Neuronal stem cell (in vitro differentiated cells): ENCODE measurements around the gene KCNK2.

ENCODE experiments used
- DNase-seq: peaks from one replicate; pipeline ENCODE4 v3.0.0-alpha.2; 2013; ENCODE audit warnings: low spot score
- H2AFZ ChIP-seq: one replicate; pipeline ENCODE4 v1.6.1; 2013; ENCODE audit warnings: mild to moderate bottlenecking, low read length, inconsistent platforms
- H2AK5ac ChIP-seq: 2 replicates; pipeline ENCODE4 v1.6.1; 2013; ENCODE audit warnings: low read depth, mild to moderate bottlenecking, inconsistent platforms, low read length, moderate library complexity, mixed read lengths
- H2BK120ac ChIP-seq: 2 replicates; pipeline ENCODE4 v1.6.1; 2013; ENCODE audit warnings: low read depth, mild to moderate bottlenecking, inconsistent platforms, low read length, moderate library complexity, mixed read lengths
- H2BK12ac ChIP-seq: one replicate; pipeline ENCODE4 v1.6.1; 2013; ENCODE audit warnings: low read length, inconsistent platforms
- H2BK15ac ChIP-seq: 2 replicates; pipeline ENCODE4 v1.6.1; 2013; ENCODE audit warnings: mild to moderate bottlenecking, low read length, inconsistent platforms, mixed read lengths
- H2BK5ac ChIP-seq: one replicate; pipeline ENCODE4 v1.6.1; 2013; ENCODE audit warnings: inconsistent platforms, mild to moderate bottlenecking, low read length, moderate library complexity
- H3K14ac ChIP-seq: one replicate; pipeline ENCODE4 v1.6.1; 2013; ENCODE audit warnings: low read length, inconsistent platforms
- H3K18ac ChIP-seq: 2 replicates; pipeline ENCODE4 v1.6.1; 2013; ENCODE audit warnings: low read length, inconsistent platforms
- H3K23ac ChIP-seq: 2 replicates; pipeline ENCODE4 v1.6.1; 2013; ENCODE audit warnings: low read depth, mild to moderate bottlenecking, mixed read lengths, low read length, inconsistent platforms; ENCODE audit not compliant: poor library complexity
- H3K27ac ChIP-seq: replicated peaks from 3 replicates; pipeline ENCODE4 v1.5.1; 2013; ENCODE audit warnings: low read length, inconsistent platforms
- H3K27me3 ChIP-seq, 3 experiments: 2 replicates each; pipeline ENCODE4 v1.6.1; 2013; ENCODE audit warnings: low read length in 3 of 3, mild to moderate bottlenecking in 2 of 3, inconsistent platforms in 1 of 3, low read depth in 1 of 3, mixed read lengths in 1 of 3, moderate library complexity in 1 of 3; ENCODE audit not compliant: control insufficient read depth in 3 of 3, insufficient read depth in 3 of 3
- H3K36me3 ChIP-seq, 2 donors: replicated peaks in 1 of 2; 2 replicates each; pipeline ENCODE4 v1.6.1; 2013; ENCODE audit warnings: low read length in 2 of 2; ENCODE audit not compliant: control insufficient read depth in 2 of 2, insufficient read depth in 2 of 2
- H3K4ac ChIP-seq: 2 replicates; pipeline ENCODE4 v1.6.1; 2013; ENCODE audit warnings: inconsistent platforms, mild to moderate bottlenecking, low read length, moderate library complexity
- H3K4me1 ChIP-seq, 2 donors: 1 replicate in 1 of 2; 2 replicates in 1 of 2; pipeline ENCODE4 v1.6.1; 2013; ENCODE audit warnings: low read length in 2 of 2, low read depth in 1 of 2; ENCODE audit not compliant: control insufficient read depth in 2 of 2, insufficient read depth in 1 of 2
- H3K4me2 ChIP-seq: one replicate; pipeline ENCODE4 v1.6.1; 2013; ENCODE audit warnings: mild to moderate bottlenecking, low read length, inconsistent platforms; ENCODE audit not compliant: insufficient read depth, poor library complexity, severe bottlenecking
- H3K4me3 ChIP-seq, 2 donors: 2 replicates each; pipeline ENCODE4 v1.5.1; 2013; ENCODE audit warnings: low read length in 2 of 2, mild to moderate bottlenecking in 2 of 2, inconsistent platforms in 1 of 2, moderate library complexity in 1 of 2
- H3K79me1 ChIP-seq: one replicate; pipeline ENCODE4 v1.6.1; 2013; ENCODE audit warnings: low read depth, mild to moderate bottlenecking, inconsistent platforms, low read length, moderate library complexity
- H3K9ac ChIP-seq: one replicate; pipeline ENCODE4 v1.6.1; 2013; ENCODE audit warnings: mild to moderate bottlenecking, low read depth, low read length, inconsistent platforms; ENCODE audit not compliant: poor library complexity
- H3K9me3 ChIP-seq, 2 donors: replicated peaks in 1 of 2; 2 replicates each; pipeline versions ENCODE3 to v1.6.1; 2013; ENCODE audit warnings: low read length in 2 of 2, mild to moderate bottlenecking in 2 of 2, inconsistent platforms in 1 of 2, low read depth in 1 of 2, mixed read lengths in 1 of 2, moderate library complexity in 1 of 2; ENCODE audit not compliant: control insufficient read depth in 2 of 2, insufficient read depth in 1 of 2
- H4K8ac ChIP-seq: one replicate; pipeline ENCODE4 v1.6.1; 2013; ENCODE audit warnings: low read depth, mild to moderate bottlenecking, inconsistent platforms, low read length, moderate library complexity
- H4K91ac ChIP-seq: one replicate; pipeline ENCODE4 v1.6.1; 2013; ENCODE audit warnings: low read length, low read depth, mild to moderate bottlenecking, inconsistent platforms; ENCODE audit not compliant: poor library complexity
- WGBS, 2 donors: extraction: QIAGEN DNeasy Blood & Tissue Kit; methylation state at CpG; one replicate each; pipeline ENCODE4 v1.1.7; 2013; ENCODE audit warnings: missing lambda C conversion rate in 2 of 2, mixed read lengths in 1 of 2; ENCODE audit not compliant: insufficient read length in 2 of 2, insufficient replicate concordance in 1 of 2; ENCODE audit errors: extremely low coverage in 2 of 2; 5-methylcytosine and 5-hydroxymethylcytosine counted together

KCNK2 gene

DNA sequence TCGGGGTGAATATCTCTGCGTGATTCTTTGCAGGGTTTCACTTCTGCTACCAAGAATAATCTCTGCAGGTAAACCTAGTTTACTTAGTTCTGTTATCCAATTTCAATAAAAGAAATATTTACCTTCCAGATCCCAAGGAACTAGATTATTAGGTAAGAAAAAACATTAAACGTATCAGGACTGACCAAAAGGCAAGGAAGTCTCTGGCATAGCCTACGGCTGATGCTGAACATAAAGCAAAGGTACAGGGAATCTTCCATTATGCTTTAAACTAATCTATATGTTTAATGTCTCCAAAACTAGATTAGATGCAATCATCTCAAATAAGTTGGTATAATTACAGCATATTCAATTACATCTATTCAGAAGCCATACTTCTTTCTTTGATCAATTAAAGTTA, 168.9 kb downstream of the KCNK2 start:
- no peak overlapping the region for H3K4ac ChIP-seq
- H3K4me2 ChIP-seq: no peak overlapping the region
- H3K4me3 ChIP-seq: no peak overlapping the region
- H3K14ac ChIP-seq: no peak overlapping the region
- no peaks in the 10 kb centered on the region for H3K79me1 ChIP-seq
- no peak overlapping the region for H3K27ac ChIP-seq
- H3K27me3 ChIP-seq: no peaks in the 10 kb centered on the region
- H2AFZ ChIP-seq: no peak overlapping the region
- H3K9me3 ChIP-seq: no peaks in the 10 kb centered on the region
- no peaks in the 10 kb centered on the region for H3K36me3 ChIP-seq
- DNase-seq: no peak
- no peak overlapping the region for H2BK12ac ChIP-seq
- H2BK120ac ChIP-seq: no peak overlapping the region
- H2BK15ac ChIP-seq: no peak overlapping the region
- no peaks in the 10 kb centered on the region for H3K4me1 ChIP-seq
- no peak overlapping the region for H3K18ac ChIP-seq
- H4K91ac ChIP-seq: no peak overlapping the region
- no peak overlapping the region for H2BK5ac ChIP-seq
- H3K23ac ChIP-seq: no peak overlapping the region
- no peak overlapping the region for H4K8ac ChIP-seq
- no peak overlapping the region for H2AK5ac ChIP-seq
- no peak overlapping the region for H3K9ac ChIP-seq
- WGBS, 2 donors: no CpG with 5 or more reads among the region's 4 CpGs

DNA sequence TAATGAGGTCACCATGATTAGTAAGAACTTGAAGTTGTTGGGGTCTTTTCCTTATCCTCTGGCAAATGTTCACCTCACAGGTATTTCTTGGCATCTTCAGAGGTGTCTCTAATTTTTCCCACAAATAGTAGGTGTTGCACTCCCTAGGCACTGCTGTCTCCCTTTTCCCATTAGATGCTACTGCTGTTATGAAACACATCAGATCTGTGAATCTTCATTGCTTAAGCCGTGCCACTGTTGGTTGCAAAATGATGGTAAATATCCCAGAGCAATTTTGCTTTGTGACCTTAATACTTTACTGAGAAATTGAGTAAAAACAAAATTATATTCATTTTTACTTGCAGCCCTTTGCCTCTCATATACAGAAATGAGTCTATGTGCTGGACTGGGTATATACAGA, 169.6 kb downstream of the KCNK2 start:
- Histone ChIP-seq H3K27me3 (no peaks in the 10 kb centered on the region), H3K4ac (no peak overlapping the region), H2AK5ac (no peak overlapping the region), H3K27ac (no peak overlapping the region), H2BK12ac (no peak overlapping the region), H3K9me3 (no peaks in the 10 kb centered on the region), H2BK15ac (no peak overlapping the region), H4K8ac (no peak overlapping the region), H3K23ac (no peak overlapping the region), H3K79me1 (no peaks in the 10 kb centered on the region), H2AFZ (no peak overlapping the region), H3K14ac (no peak overlapping the region), H3K4me3 (no peak overlapping the region), H2BK5ac (no peak overlapping the region), H2BK120ac (no peak overlapping the region), H3K4me2 (no peak overlapping the region), H3K18ac (no peak overlapping the region), H3K4me1 (no peaks in the 10 kb centered on the region), H4K91ac (no peak overlapping the region), H3K36me3 (no peaks in the 10 kb centered on the region), H3K9ac (no peak overlapping the region)
- DNase-seq: no peak
- WGBS, 2 donors: no CpG with 5 or more reads among the region's 1 CpG

DNA sequence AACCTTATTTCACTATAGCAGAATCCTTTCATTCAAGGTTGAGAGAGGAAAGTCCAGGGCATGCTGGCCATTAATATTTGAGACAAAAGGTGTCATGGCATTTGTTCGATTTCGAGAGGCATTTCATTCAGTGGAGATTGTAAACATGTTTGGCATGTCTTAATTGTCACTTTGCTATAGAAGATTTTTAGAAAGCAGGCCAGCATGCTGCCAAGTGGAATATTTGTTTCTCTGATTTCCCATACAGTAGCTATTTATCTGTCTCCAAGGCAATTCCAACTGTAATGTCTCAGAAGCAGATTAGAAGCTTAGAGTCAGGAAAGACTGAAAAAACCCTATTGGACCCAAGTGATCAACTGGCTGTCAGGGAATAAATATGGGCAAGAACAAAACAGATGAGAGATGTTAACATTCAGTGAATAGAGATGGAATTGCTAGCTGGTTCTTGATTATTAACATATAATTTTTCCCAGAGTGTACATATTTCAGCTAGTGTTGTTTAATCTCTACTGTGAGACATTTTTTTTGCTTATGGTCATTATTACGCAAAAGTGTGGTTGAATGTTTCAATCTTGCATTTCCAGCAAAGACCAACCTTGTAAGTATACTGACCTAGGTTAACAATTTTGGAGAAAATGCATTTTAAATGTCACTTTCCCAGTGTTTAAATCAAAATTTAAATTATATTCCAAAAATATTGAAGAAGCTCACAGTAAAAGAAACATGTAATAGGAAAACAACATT, 174.6 kb downstream of the KCNK2 start:
- H2AFZ ChIP-seq: no peak overlapping the region
- no peak overlapping the region for H2BK5ac ChIP-seq
- H4K8ac ChIP-seq: no peak overlapping the region
- no CpG with 5 or more reads among the region's 3 CpGs for WGBS, 2 donors
- H3K79me1 ChIP-seq: no peaks in the 10 kb centered on the region
- H3K4ac ChIP-seq: no peak overlapping the region
- H3K18ac ChIP-seq: no peak overlapping the region
- no peak overlapping the region for H3K4me2 ChIP-seq
- no peak overlapping the region for H4K91ac ChIP-seq
- H3K4me1 ChIP-seq: no peaks in the 10 kb centered on the region
- H2BK15ac ChIP-seq: no peak overlapping the region
- no peak overlapping the region for H2BK12ac ChIP-seq
- H3K23ac ChIP-seq: no peak overlapping the region
- H3K4me3 ChIP-seq: no peak overlapping the region
- no peak overlapping the region for H3K27ac ChIP-seq
- H3K36me3 ChIP-seq: no peaks in the 10 kb centered on the region
- DNase-seq: no peak
- H2AK5ac ChIP-seq: no peak overlapping the region
- H3K27me3 ChIP-seq: no peaks in the 10 kb centered on the region
- H3K9me3 ChIP-seq: no peaks in the 10 kb centered on the region
- no peak overlapping the region for H3K9ac ChIP-seq
- H3K14ac ChIP-seq: no peak overlapping the region
- no peak overlapping the region for H2BK120ac ChIP-seq

DNA sequence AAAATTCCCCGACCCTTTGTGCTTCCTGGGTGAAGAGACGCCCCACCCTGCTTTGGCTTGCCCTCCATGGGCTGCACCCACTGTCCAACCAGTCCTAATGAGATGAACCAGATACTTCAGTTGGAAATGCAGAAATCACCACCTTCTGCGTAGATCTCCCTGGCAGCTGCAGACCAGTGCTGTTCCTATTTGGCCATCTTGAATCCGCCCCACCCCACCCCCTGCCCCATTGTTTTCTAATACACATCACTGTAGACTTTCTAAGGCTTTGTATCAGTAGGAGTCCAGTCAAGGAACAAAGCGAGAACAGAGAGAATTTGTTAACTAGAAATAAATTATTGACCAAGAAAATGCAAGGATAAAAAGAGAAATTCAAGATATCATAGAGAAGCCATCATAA, 178.2 kb downstream of the KCNK2 start:
- Histone ChIP-seq H4K8ac (no peak overlapping the region), H4K91ac (no peak overlapping the region), H3K27ac (no peak overlapping the region), H3K27me3 (no peaks in the 10 kb centered on the region), H2BK15ac (no peak overlapping the region), H3K23ac (no peak overlapping the region), H3K9me3 (no peaks in the 10 kb centered on the region), H3K18ac (no peak overlapping the region), H2BK12ac (no peak overlapping the region), H2BK5ac (no peak overlapping the region), H3K4me2 (no peak overlapping the region), H2AFZ (no peak overlapping the region), H3K4me3 (no peak overlapping the region), H3K4me1 (no peaks in the 10 kb centered on the region), H3K9ac (no peak overlapping the region), H3K36me3 (no peaks in the 10 kb centered on the region), H2AK5ac (no peak overlapping the region), H2BK120ac (no peak overlapping the region), H3K4ac (no peak overlapping the region), H3K14ac (no peak overlapping the region), H3K79me1 (no peaks in the 10 kb centered on the region)
- no peak for DNase-seq
- WGBS, 2 donors: no CpG with 5 or more reads among the region's 5 CpGs
